ENCODE measurements around the gene C22orf39. TPM values are rescaled to one million over a fixed set of nuclear protein-coding genes. Genes with fewer than 3 reads are reported as not detected.

C22orf39 gene
- total and polyA plus RNA-seq, 10 of the 15 experiments (the other 5 are each of a cell fraction or from before 2014, with no cell fraction given) = 6.7 to 47.0 (median 26.5) TPM

- no peak for TF ChIP-seq CBX3 (IDR thresholded peaks at IDR 0.05; ENCODE audit: borderline replicate concordance, low read depth)
- TF ChIP-seq NFYB (IDR thresholded peaks at IDR 0.05; ENCODE audit: insufficient read depth, low read depth, low read length) = no peak
- TF ChIP-seq DPF2 (IDR thresholded peaks at IDR 0.05) = peak; percentile 67
- TF ChIP-seq HSF1 (IDR thresholded peaks at IDR 0.05; ENCODE audit: low read depth, low read length) = no peak; the same call in 1 of the 2 replicates
- TF ChIP-seq POLR2AphosphoS5 (IDR thresholded peaks at IDR 0.05; ENCODE audit: low read length) = peak; percentile 97
- TF ChIP-seq STAT1 (conservative IDR thresholded peaks at IDR 0.05) = peak; percentile 61; the same call in 1 of the 2 replicates
- peak; percentile 91 for TF ChIP-seq ESRRA (IDR thresholded peaks at IDR 0.05; ENCODE audit: low read length)
- 0 out of 6 replicates have a peak, but pooled peaks of 1 of the 3 experiments have one; percentile 4 for TF ChIP-seq CTCF (IDR thresholded peaks at IDR 0.05 in 2 of 3, conservative IDR thresholded peaks at IDR 0.05 in 1 of 3; ENCODE audit: control insufficient read depth in 2 of 3, extremely low read depth in 1 of 3, insufficient read depth in 1 of 3, low read depth in 3 of 3, low read length in 3 of 3)
- TF ChIP-seq ETV6 (conservative IDR thresholded peaks at IDR 0.05 in 1 of 2, IDR thresholded peaks at IDR 0.05 in 1 of 2; ENCODE audit: borderline replicate concordance in 1 of 2, low read depth in 1 of 2) = peak in 1 of 2 experiments; percentile 44; a peak in 1 of 4 replicates
- no peak for TF ChIP-seq PBX3 (IDR thresholded peaks at IDR 0.05; ENCODE audit: insufficient replicate concordance, low read depth, low read length)
- no peak; the same call in 1 of the 2 replicates for TF ChIP-seq MLLT1 (IDR thresholded peaks at IDR 0.05)
- TF ChIP-seq SMARCA5 (IDR thresholded peaks at IDR 0.05) = peak; percentile 95
- peak; percentile 76 for TF ChIP-seq NR2C1 (IDR thresholded peaks at IDR 0.05)
- peak; percentile 22; the same call in 1 of the 2 replicates for TF ChIP-seq EED (IDR thresholded peaks at IDR 0.05; ENCODE audit: low read depth)
- TF ChIP-seq TBL1XR1 (IDR thresholded peaks at IDR 0.05; ENCODE audit: low read depth, low read length) = peak; percentile 92
- peak; percentile 88 for TF ChIP-seq ZNF24 (IDR thresholded peaks at IDR 0.05)
- no peak for TF ChIP-seq CBFB (IDR thresholded peaks at IDR 0.05; ENCODE audit: low read depth)
- peak; percentile 24; the same call in 1 of the 2 replicates for TF ChIP-seq USF2 (IDR thresholded peaks at IDR 0.05; ENCODE audit: borderline replicate concordance, low read depth, low read length)
- peak; percentile 96 for TF ChIP-seq MAX (IDR thresholded peaks at IDR 0.05; ENCODE audit: low read depth, low read length)
- TF ChIP-seq USF1 (IDR thresholded peaks at IDR 0.05; ENCODE audit: borderline replicate concordance, extremely low read length, insufficient read depth, low read depth, low read length) = peak; percentile 75
- TF ChIP-seq SMAD5 (IDR thresholded peaks at IDR 0.05; ENCODE audit: low read depth) = peak; percentile 92
These were observed 15.2 kb downstream of the C22orf39 start, which contains the start of gene MRPL40 (continued) for GRCh38 chr22:19432133-19432851.
